ENCODE data around the gene KIAA1328.

Gene KIAA1328

GRCh38 chr18:37258131-37258530 is 429.2 kb downstream of the KIAA1328 start:
- no peak for DNase-seq (ENCODE audit: low read depth)
- TF ChIP-seq CTCF (IDR thresholded peaks at IDR 0.05; ENCODE audit: control insufficient read depth, insufficient read depth, low read depth, low read length, missing control alignments), result no peak
- H3K4me3 ChIP-seq (ENCODE audit: control insufficient read depth, low read depth, low read length), result no peak overlapping the region

GRCh38 chr18:37258819-37259218 is 429.9 kb downstream of the KIAA1328 start:
- TF ChIP-seq CTCF (IDR thresholded peaks at IDR 0.05; ENCODE audit: control insufficient read depth, insufficient read depth, low read depth, low read length, missing control alignments), result no peak
- no peak for DNase-seq (ENCODE audit: low read depth)
- no peak overlapping the region for H3K4me3 ChIP-seq (ENCODE audit: control insufficient read depth, low read depth, low read length)

GRCh38 chr18:37259711-37260110 is 430.8 kb downstream of the KIAA1328 start:
- DNase-seq (ENCODE audit: low read depth), result no peak
- no peak overlapping the region for H3K4me3 ChIP-seq (ENCODE audit: control insufficient read depth, low read depth, low read length)
- TF ChIP-seq CTCF (IDR thresholded peaks at IDR 0.05; ENCODE audit: control insufficient read depth, insufficient read depth, low read depth, low read length, missing control alignments), result no peak

- no peak overlapping the region for H3K4me3 ChIP-seq (ENCODE audit: control insufficient read depth, low read depth, low read length)
- no peak for DNase-seq (ENCODE audit: low read depth)
- no peak for TF ChIP-seq CTCF (IDR thresholded peaks at IDR 0.05; ENCODE audit: control insufficient read depth, insufficient read depth, low read depth, low read length, missing control alignments)
Measured at GRCh38 chr18:37260367-37261093, 431.6 kb downstream of the KIAA1328 start.

- no peak for TF ChIP-seq CTCF (IDR thresholded peaks at IDR 0.05; ENCODE audit: control insufficient read depth, insufficient read depth, low read depth, low read length, missing control alignments)
- DNase-seq (ENCODE audit: low read depth), result no peak
- no peak overlapping the region for H3K4me3 ChIP-seq (ENCODE audit: control insufficient read depth, low read depth, low read length)
Measured at GRCh38 chr18:37261246-37261840, 432.4 kb downstream of the KIAA1328 start.

GRCh38 chr18:37261988-37262387 is 433.1 kb downstream of the KIAA1328 start:
- DNase-seq (ENCODE audit: low read depth), result no peak
- no peak for TF ChIP-seq CTCF (IDR thresholded peaks at IDR 0.05; ENCODE audit: control insufficient read depth, insufficient read depth, low read depth, low read length, missing control alignments)
- H3K4me3 ChIP-seq (ENCODE audit: control insufficient read depth, low read depth, low read length), result no peak overlapping the region
